DLD1 (cell line): ENCODE data around the gene UNC93A.
"Not testable (repeated sequence)": the region's sequence is repeated elsewhere in the genome, so short reads cannot be mapped to it uniquely, and the experiment has no call there.

Source experiments
- in situ Hi-C: cut with HindIII; loops from 2 replicates; pipeline ENCODE4 v1.10.0; 2017; ENCODE audit warnings: low sequenced_read_pairs

UNC93A gene

DNA sequence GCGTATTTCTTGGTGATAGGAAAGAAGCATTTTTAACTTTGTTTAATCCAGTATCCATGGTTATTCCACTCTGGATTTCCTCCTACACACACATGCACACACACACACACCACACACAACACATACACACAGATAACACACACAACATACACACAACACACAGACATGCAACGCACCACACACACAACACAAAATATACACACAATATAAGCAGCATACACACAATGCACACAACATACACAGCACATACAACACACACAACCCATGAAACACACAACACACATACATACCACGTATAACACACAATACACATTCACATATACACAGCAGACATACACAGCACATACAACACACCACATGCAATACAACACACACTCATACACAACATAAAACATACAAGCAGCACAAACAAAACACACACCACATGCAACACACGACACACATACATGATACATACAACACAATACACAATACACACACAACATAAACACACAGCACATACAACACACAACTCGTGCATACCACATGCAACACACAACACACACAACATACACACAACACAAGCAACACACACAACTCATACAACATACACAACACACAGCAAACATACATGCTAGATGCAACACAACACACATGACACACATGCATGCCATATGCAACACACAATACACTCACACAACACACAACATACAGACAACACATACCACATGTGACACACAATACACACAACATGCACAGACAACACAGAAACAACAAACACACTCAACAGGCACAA is 46.7 kb downstream of the UNC93A start:
- in situ Hi-C loops, result no loop called here

DNA sequence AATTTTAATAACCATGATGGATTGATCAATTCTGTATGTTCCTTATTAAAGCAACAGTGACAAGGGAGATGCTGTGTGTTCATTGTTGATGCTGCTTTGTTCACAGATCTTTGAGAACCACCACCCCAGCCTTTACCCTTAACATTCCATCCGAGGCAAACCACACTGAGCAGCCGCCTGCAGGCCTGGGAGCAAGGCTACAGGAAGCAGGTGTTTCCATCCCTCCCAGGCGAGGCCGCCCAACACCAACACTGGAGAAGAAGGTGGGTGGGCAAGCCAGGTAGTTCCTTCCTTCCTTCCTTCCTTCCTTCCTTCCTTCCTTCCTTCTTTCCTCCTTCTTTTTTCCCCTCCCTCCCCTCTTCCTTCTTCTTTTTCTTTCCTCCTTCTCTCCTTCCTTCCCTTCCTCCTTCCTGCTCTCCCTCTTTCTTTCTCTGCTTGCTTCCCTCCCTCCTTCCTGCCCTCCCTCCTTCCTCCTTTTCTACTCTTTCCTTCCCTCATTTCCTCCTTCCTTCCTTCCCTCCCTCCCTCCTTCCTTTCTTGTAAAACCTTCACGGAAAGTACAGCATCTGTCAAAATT is 47.5 kb downstream of the UNC93A start:
- in situ Hi-C loops, result no loop called here

DNA sequence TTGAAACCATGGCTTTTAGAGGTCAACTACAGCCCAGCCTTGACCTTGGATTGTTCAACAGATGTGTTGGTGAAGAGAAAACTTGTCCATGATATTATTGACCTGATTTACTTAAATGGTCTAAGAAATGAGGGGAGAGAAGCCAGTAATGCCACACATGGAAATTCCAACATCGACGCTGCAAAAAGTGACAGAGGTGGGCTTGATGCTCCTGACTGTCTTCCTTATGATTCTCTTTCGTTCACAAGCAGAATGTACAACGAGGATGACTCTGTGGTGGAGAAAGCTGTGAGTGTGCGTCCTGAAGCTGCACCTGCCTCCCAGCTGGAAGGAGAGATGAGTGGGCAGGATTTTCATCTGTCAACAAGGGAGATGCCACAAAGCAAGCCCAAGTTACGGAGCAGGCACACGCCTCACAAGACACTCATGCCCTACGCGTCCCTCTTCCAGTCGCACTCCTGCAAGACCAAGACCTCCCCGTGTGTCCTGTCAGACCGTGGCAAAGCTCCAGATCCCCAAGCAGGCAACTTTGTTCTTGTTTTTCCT is 50.0 kb downstream of the UNC93A start:
- in situ Hi-C loops, result no loop called here

DNA sequence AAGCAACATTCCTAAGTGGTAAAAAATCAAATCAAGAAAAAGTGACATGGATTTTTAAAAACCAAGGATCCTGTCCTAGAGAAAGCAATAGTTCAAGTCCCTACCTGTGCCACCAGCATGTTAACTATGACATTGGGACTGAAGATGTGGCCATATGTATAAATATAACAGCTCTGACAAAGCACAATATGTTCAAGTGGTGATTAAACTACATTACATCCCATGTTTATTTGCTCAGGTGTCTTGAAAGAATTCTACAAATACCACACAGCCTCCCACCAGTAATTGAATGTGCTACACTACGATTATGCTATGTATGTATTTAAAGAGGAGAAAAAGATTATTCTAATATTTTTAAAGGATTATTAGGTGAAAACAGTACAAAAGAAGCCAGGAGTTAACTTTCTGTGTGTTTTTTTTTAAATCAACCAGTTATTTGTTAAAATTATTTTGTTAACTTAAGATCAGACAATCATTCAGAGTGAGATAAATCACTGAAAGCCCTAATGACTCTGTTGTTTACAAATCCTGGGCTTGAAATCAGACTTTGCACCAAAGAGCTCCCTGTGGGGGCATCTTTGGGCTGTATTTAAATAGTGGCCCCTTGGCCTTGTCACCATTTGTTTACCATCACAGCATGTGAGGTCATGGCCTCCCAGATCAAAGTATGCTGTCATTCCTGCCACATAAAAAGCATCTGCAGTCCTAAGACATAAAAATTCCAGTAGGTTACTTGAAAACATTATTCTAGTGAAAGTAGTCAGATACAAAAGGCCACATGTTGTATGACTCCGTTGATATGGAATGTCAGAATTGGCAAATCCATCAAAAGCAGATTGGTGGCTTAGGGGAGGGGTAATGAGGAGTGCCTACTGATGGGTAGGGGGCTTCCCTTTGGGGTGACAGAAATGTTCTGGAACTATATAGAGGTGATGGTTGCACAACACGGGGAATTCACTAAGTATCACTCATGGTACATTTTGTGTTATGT is 50.8 kb downstream of the UNC93A start:
- in situ Hi-C loops, result no loop called here

DNA sequence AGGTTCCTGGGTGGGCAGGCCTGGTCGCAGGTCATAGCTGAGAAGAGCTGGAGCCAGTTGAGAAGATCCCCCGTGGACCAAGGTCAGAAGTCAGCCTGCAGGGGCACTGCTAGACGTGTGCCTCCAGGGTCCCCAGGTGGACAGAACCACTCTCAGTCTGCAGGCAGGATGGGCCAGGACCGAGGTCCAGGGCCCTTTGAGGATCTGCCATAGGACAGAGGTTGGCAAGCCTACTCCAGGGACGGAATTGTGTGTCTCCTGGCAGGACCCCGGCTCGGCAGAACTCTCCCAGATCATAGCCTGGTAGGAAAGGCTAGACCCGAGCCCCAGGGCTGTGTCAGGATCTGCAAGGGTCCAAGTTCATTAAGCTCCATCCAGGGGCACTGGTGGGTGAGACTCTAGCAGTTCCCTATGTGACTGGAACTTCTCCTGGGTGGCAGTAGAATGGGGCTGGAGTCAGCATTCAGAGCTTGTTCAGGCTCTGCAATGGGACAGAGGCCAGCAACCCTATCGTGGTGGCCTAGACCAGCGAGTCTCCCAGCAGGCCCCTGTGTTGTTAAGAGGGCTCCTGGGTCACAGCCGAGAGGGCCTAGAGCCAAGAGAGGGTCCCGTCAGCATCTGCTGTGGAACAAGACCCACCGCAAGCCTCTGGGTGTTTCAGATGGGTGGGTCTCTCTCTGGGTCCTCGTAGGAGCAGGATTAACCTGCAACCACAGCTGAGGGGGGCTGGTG is 51.9 kb downstream of the UNC93A start:
- in situ Hi-C loops, result no loop called here

DNA sequence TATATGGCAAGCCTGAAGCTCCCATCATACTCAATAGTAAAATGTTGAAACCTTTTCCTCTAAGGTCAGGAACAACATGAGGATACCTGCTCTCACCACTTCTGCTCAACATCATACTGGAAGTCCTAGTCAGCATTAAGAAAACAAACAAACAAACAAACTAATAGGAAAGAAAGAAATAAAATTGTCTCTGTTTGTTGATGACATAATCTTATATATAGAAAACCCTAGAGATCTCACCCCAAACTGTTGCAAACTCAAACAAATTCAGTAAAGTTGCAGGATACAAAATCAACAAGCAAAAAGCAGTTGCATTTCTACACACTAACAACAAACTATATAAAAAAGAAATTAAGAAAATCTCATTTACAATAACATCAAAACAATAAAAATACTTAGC is 54.2 kb downstream of the UNC93A start:
- in situ Hi-C loops, result no loop called here

GRCh38 chr6:167345960-167346359 is 54.8 kb downstream of the UNC93A start:
- in situ Hi-C loops, result no loop called here

DNA sequence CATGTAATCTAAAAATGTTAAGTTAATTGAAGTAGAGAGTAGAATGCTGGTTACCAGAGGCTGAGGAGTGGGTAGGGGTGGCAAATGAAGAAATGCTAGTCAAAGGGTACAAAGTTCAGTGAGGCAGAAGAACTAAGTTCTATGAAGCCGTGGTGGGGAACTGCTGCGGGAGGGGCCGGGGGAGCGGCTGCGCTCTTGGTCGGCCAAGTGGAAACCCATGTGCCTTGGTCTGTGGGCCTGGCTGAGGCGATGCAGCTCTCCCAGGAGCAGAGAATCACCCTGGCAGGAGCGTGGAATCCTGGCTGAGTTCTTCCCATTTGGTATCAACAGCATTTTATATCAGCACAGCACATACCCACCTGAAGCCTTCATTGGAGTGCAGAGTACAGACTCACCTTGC is 56.1 kb downstream of the UNC93A start:
- in situ Hi-C loops, result no loop called here

DNA sequence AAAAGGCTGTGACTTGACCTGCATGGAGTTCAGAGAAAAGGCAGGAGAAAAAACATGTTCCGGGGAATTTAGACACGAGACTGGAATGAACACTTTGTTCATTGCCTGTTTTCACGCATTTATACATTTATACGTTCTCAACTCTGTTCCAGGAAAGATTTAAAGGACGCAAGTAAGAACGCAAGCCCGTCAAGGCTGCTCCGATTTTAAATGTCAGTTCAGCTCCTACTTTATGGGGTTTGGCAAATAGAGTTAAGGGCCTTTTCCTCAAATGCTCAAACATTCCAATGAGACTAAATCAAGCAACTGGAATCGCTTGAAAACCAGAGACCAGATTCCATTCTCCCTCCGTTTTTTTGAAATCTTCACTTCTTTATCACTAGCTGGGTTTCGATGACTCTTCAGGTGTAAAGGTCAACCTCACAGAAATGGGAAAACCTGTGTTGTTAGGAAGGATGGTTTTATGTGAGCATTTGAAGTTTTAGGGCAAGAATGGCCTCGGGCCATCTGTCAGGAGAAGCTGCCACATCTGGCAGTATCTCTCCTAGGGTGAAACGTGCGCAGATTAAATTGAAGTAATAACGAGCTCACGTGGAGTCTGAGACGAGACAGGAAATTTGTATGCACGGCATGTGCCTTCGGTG is 58.6 kb downstream of the UNC93A start:
- in situ Hi-C loops, result no loop called here

DNA sequence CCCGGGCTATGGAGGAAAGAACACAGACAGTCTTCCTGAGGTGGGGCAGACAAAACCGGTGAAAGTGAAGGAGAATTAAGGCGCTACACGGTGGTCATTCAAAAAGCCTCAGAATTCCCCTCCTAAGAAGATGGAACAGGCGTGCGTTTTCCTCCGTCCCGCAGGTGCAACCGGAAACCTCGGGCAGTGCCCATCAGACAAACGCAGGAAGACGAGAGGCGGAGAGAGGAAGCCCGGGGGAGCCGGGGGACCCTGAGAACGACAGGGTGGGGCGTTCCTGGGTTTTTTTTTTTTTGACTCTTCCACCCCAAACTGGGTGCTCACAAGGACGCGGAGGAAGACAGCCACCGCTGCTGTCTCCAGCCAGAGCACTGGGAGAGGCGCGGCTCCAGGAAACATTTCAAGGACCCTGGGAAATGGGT is 59.2 kb downstream of the UNC93A start:
- in situ Hi-C loops, result no loop called here

DNA sequence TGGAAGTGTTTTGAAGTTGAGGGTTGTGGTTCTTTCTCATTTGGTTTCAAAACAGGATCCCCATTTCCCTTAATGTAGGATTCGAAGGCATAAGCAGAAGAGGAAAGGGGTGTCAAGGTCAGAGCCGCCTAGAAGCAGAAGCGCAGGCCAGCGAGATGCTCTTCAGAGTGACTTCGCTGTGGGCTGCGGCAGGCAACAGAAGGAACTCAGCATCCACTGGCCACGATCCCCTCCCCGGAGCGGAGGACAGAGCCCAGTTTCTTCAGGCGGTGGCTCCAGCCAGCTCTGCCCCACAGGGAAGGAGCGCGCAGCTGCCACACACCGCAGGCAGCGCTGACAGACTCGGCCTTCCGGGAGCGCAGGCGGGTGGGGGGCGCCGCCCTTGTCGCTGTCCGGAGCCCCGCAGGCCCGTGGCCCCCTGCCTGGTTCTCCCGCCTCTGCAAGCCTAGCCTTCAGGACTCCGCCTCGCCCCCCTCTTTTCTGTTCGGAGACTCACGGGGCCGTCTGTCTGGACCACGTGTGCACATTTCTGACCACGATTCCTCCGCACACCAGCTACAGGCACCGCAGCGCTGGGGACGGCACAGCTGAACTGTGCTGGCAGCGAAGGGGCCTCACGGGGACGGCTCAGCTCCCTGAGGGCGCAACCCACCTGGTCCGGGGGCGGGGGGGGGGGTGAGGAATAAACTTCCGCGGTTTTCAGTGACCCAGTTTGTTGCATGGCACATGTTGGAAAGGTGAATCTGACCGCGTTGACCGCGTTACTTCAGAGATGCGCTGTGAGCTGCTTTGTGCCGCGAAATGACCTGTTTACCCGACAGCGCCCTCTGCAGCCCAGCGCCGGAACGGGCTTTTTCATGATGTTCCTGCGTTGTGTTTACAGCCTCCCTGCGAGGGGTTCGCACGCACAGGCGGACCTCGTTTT is 59.9 kb downstream of the UNC93A start:
- in situ Hi-C loops, result no loop called here

- in situ Hi-C loops, result no loop called here
Measured at GRCh38 chr6:167351656-167352345, 60.7 kb downstream of the UNC93A start.

DNA sequence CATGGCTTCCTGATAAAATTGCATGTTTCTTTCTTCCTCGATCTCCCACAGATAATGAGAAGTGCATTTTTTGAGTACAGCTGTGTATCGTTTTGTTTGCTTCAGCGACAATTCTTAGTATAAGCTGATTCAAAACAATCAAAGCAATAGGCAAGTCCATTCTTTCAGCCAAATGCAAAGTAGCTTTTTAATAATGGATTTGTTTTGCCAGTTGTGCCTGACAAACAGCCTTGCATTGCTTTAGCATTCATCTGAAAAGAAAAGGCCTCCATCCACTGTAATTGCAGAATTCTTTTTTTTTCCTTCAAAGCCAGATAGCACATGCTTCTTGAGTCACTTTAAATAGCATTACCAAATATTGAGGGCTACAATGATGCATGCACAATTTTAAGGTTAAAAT is 65.8 kb downstream of the UNC93A start:
- in situ Hi-C loops, result no loop called here

DNA sequence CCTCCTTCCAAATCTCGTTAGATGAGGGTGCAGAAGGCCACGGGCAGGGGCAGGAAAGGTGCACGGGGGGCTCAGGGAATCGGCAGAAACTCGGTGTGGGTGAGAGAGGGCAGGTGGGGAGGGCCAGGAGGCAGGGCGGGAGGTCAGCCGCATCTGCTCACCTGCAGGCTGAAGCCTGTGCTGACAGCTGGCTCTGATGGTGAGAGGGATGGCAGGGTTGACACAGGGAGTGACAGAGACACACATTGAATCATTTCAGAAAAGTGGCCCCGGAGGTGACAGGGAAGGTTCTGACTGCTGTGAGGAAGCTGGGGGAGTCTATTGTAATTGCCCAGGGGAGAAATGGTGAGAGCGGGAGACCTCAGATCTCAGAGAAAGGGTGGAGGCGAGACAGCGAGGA is 67.3 kb downstream of the UNC93A start:
- in situ Hi-C loops, result not testable (repeated sequence)

DNA sequence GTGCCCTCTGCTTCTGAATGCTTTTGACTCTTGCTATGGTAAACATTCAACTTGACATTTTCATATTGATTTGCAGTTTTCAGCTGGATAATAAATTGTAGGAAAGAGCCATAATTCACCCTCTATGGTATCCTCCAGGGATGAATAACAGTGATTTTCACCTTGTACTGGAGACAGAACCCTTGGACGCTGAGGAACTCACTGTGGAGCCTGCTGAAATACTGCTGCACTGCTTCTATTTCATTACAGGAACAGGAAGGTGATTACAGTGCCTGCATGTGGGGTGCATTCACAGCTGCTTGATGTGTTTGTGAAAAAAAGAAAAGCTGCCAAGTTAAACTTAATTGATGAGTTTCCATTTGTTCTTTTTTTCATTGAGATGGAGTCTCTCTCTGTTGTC is 70.1 kb downstream of the UNC93A start:
- in situ Hi-C loops, result not testable (repeated sequence)
